Measurements from ENCODE around the gene ITGB7. TPM values are rescaled to one million over a fixed set of nuclear protein-coding genes. Genes with fewer than 3 reads are reported as not detected.

ITGB7 gene
- total RNA-seq, 2 experiments from 2014 or later: 166 to 180 TPM

DNA sequence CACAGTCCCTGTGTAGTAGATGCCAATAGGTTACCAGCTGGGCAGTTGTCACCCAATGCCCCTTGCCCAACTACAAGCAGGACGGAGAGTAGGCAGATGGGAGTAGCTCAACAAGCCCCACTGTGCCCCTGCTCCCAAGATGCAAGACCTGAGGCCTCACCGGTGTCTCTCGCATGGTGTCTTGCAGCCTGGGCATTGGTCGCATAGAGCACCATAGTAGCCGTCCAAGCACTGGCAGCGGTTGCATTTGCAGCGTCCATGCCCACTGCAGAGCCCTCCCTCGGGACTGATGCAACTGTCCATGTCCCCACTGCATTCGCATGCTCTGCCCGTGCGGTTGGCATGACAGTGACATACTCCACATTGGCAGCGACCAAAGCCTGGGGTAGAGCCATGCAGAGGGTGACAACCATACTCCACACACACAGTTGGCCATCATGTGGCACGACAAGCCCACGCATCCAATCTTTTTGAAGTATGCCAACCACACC is 14.5 kb downstream of the ITGB7 start:
- Mint-ChIP-seq H3K27me3 (no peaks in the 10 kb centered on the region), H3K4me3 (no peak overlapping the region), H3K36me3 (ENCODE audit: low read depth) (peaks cover 96% of the 10 kb centered on the region), H3K4me1 (ENCODE audit: low read depth) (peaks cover 39% of the 10 kb centered on the region), H3K27ac (no peak overlapping the region), H3K9me3 (no peaks in the 10 kb centered on the region)
- Histone ChIP-seq H3K27me3 (ENCODE audit: control insufficient read depth in 1 of 2, insufficient read depth in 2 of 2, low read length in 2 of 2) (no peaks in the 10 kb centered on the region), H3K27ac (ENCODE audit: low read depth in 1 of 2, low read length in 2 of 2) (no peak overlapping the region), H3K4me1 (ENCODE audit: insufficient read depth, low read length) (peaks cover 34% of the 10 kb centered on the region), H3K9me3 (ENCODE audit: control insufficient read depth in 1 of 2, insufficient read depth in 1 of 2, low read length in 2 of 2) (no peaks in the 10 kb centered on the region), H3K4me3 (ENCODE audit: low read length) (no peak overlapping the region), H3K36me3 (ENCODE audit: insufficient read depth, low read length) (peaks cover 97% of the 10 kb centered on the region)
- DNase-seq (no peak), ATAC-seq (ENCODE audit: poor library complexity) (no peak)
- TF ChIP-seq CTCF (IDR thresholded peaks at IDR 0.05): no peak
- ChIA-PET POLR2A (interaction anchor here (1.0 to 1.1 kb wide), 2 partner anchors 11 to 27 kb away, joined by 3 read pairs; no protein-coding TSS in a partner anchor), CTCF (interaction anchor here (5.6 kb wide), 1 partner anchor 33 kb away, joined by 32 read pairs; no protein-coding TSS in a partner anchor)
- intact Hi-C loops (cut with DNase I, micrococcal nuclease): loop anchor here in 1 of 2 experiments (10.0 kb wide), 1 partner anchor 128 kb away; no protein-coding TSS in a partner anchor

GRCh38 chr12:53191885-53192530 is 15.0 kb downstream of the ITGB7 start:
- intact Hi-C loops (cut with DNase I, micrococcal nuclease): loop anchor here (2.0 to 10.0 kb wide), 3 partner anchors 15 to 127 kb away; partner anchors contain the start of gene ITGB7 (in 1 of the 2)

More at GRCh38 chr12:53191885-53192530, 15.0 kb downstream of the ITGB7 start:
- H3K4me3 ChIP-seq (ENCODE audit: low read length): no peak overlapping the region
- DNase-seq (no peak), ATAC-seq (ENCODE audit: poor library complexity) (no peak)
- H3K27ac ChIP-seq (ENCODE audit: low read depth in 1 of 2, low read length in 2 of 2): no peak overlapping the region
- no peak for TF ChIP-seq CTCF (IDR thresholded peaks at IDR 0.05)
- H3K4me3 Mint-ChIP-seq: no peak overlapping the region
- H3K36me3 Mint-ChIP-seq (ENCODE audit: low read depth): peaks cover 98% of the 10 kb centered on the region
- CTCF ChIA-PET: interaction anchor here (5.6 kb wide), 1 partner anchor 32 kb away, joined by 32 read pairs; no protein-coding TSS in a partner anchor
- H3K36me3 ChIP-seq (ENCODE audit: insufficient read depth, low read length): peaks cover 97% of the 10 kb centered on the region
- H3K27ac Mint-ChIP-seq: no peak overlapping the region
- H3K4me1 Mint-ChIP-seq (ENCODE audit: low read depth): peaks cover 36% of the 10 kb centered on the region
- POLR2A ChIA-PET: interaction anchor here (1.0 to 5.9 kb wide), 4 partner anchors 10 to 28 kb away, joined by 3 to 34 read pairs (median 16); partner anchors contain the start of genes CSAD, ITGB7 and ZNF740
- H3K9me3 ChIP-seq (ENCODE audit: control insufficient read depth in 1 of 2, insufficient read depth in 1 of 2, low read length in 2 of 2): no peaks in the 10 kb centered on the region
- H3K27me3 ChIP-seq (ENCODE audit: control insufficient read depth in 1 of 2, insufficient read depth in 2 of 2, low read length in 2 of 2): no peaks in the 10 kb centered on the region
- no peaks in the 10 kb centered on the region for H3K27me3 Mint-ChIP-seq
- H3K9me3 Mint-ChIP-seq: no peaks in the 10 kb centered on the region
- peaks cover 28% of the 10 kb centered on the region for H3K4me1 ChIP-seq (ENCODE audit: insufficient read depth, low read length)

Data from CD4-positive, alpha-beta T cell (primary cell).